GM19452 (cell line): ENCODE results near the gene COL12A1.

ENCODE experiments used
- ATAC-seq: cut with Tn5 transposase; IDR thresholded peaks from one replicate; pipeline ENCODE4 v1.9.1; 2021; ENCODE audit not compliant: unreplicated experiment

The COL12A1 gene

GRCh38 chr6:75145976-75146375, 59.9 kb downstream of the COL12A1 start:
- no peak for ATAC-seq

GRCh38 chr6:75145211-75145610, 60.6 kb downstream of the COL12A1 start:
- ATAC-seq, result no peak

- ATAC-seq, result no peak
These were observed 61.5 kb downstream of the COL12A1 start for GRCh38 chr6:75144386-75144785.

GRCh38 chr6:75143191-75143590, 62.7 kb downstream of the COL12A1 start:
- ATAC-seq, result no peak

GRCh38 chr6:75142721-75143120, 63.1 kb downstream of the COL12A1 start:
- no peak for ATAC-seq

- no peak for ATAC-seq
These were observed 70.0 kb downstream of the COL12A1 start for GRCh38 chr6:75135876-75136275.

GRCh38 chr6:75135450-75135849, 70.4 kb downstream of the COL12A1 start:
- no peak for ATAC-seq

GRCh38 chr6:75130784-75131183, 75.1 kb downstream of the COL12A1 start:
- no peak for ATAC-seq

GRCh38 chr6:75128878-75129570, 76.8 kb downstream of the COL12A1 start:
- ATAC-seq, result no peak

- no peak for ATAC-seq
These were observed 79.3 kb downstream of the COL12A1 start for GRCh38 chr6:75126518-75126917.

GRCh38 chr6:75124983-75125382, 80.9 kb downstream of the COL12A1 start:
- ATAC-seq, result no peak

GRCh38 chr6:75124085-75124484, 81.8 kb downstream of the COL12A1 start:
- ATAC-seq, result no peak

- no peak for ATAC-seq
These were observed 86.8 kb downstream of the COL12A1 start for GRCh38 chr6:75118925-75119515.

GRCh38 chr6:75117701-75118100, 88.2 kb downstream of the COL12A1 start:
- ATAC-seq, result no peak

GRCh38 chr6:75116946-75117345, 88.9 kb downstream of the COL12A1 start:
- no peak for ATAC-seq

GRCh38 chr6:75115481-75115880, 90.4 kb downstream of the COL12A1 start:
- ATAC-seq, result no peak

- no peak for ATAC-seq
These were observed 91.0 kb downstream of the COL12A1 start for GRCh38 chr6:75114806-75115205.

GRCh38 chr6:75114195-75114594, 91.7 kb downstream of the COL12A1 start:
- ATAC-seq, result no peak

GRCh38 chr6:75113446-75113845, 92.4 kb downstream of the COL12A1 start:
- ATAC-seq, result no peak

- no peak for ATAC-seq
These were observed 96.1 kb downstream of the COL12A1 start for GRCh38 chr6:75109765-75110164.

GRCh38 chr6:75109022-75109421, 96.8 kb downstream of the COL12A1 start:
- ATAC-seq, result no peak

GRCh38 chr6:75108333-75108974, 97.4 kb downstream of the COL12A1 start:
- ATAC-seq, result no peak
